NT2/D1 (cell line): ENCODE results near the gene SEZ6.

Experiments used
- DNase-seq: peaks from one replicate; pipeline ENCODE4 v3.0.0-alpha.2; 2011; ENCODE audit warnings: low read depth, low spot score
- H3K27me3 ChIP-seq: 2 replicates; pipeline ENCODE4 v1.6.0; 2011; ENCODE audit warnings: mild to moderate bottlenecking; ENCODE audit not compliant: insufficient read length, insufficient read depth
- H3K36me3 ChIP-seq: 2 replicates; pipeline ENCODE4 v1.6.1; 2011; ENCODE audit warnings: mild to moderate bottlenecking, low read length, mixed read lengths; ENCODE audit not compliant: insufficient read depth, insufficient read length
- H3K4me1 ChIP-seq: 2 replicates; pipeline ENCODE4 v1.5.1; 2011; ENCODE audit not compliant: insufficient read depth, insufficient read length
- H3K4me3 ChIP-seq: 2 replicates; pipeline ENCODE4 v1.5.1; 2011; ENCODE audit warnings: low read depth; ENCODE audit not compliant: insufficient read length
- H3K9ac ChIP-seq: 2 replicates; pipeline ENCODE4 v1.6.0; 2011; ENCODE audit warnings: low read depth; ENCODE audit not compliant: insufficient read length
- H3K9me3 ChIP-seq: 2 replicates; pipeline ENCODE4 v1.5.1; 2011; ENCODE audit warnings: mild to moderate bottlenecking, low read length; ENCODE audit not compliant: insufficient read depth
- SUZ12 ChIP-seq: IDR thresholded peaks from 2 replicates; pipeline ENCODE4 v1.6.1; 2011; ENCODE audit not compliant: insufficient read length, insufficient read depth; ENCODE audit errors: extremely low read depth
- YY1 ChIP-seq: IDR thresholded peaks from 2 replicates; pipeline ENCODE4 v1.6.1; 2011; ENCODE audit not compliant: insufficient read length, insufficient read depth
- ZNF274 ChIP-seq: IDR thresholded peaks from 2 replicates; pipeline ENCODE4 v1.6.1; 2011; ENCODE audit warnings: mild to moderate bottlenecking, low read depth, low read length

Gene SEZ6

DNA sequence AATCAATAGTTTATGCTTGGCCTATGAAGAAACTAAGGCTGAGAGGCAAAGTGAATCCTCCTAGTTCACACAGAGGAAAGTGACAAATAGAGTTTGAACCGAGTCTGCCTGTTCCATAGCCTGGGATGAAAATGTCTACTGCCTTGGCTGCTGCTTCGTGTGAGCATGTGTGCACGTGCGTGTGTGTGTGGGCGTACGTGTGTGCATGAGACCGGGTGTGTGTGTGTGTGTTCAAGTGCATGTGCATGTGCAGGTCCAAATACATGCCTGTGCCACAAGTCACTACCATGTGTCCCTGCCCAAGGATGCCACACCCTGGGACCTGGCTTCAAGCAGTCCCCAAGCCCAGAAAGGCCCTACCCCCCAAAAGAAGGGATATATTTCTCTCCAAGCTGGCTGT is 13.6 kb downstream of the SEZ6 start:
- no peaks in the 10 kb centered on the region for H3K36me3 ChIP-seq
- no peaks in the 10 kb centered on the region for H3K9me3 ChIP-seq
- TF ChIP-seq SUZ12 (no peak), YY1 (no peak), ZNF274 (no peak)
- peaks cover 17% of the 10 kb centered on the region for H3K4me1 ChIP-seq
- no peak overlapping the region for H3K4me3 ChIP-seq
- H3K9ac ChIP-seq = no peak overlapping the region
- no peak for DNase-seq
- H3K27me3 ChIP-seq = peaks cover 30% of the 10 kb centered on the region

DNA sequence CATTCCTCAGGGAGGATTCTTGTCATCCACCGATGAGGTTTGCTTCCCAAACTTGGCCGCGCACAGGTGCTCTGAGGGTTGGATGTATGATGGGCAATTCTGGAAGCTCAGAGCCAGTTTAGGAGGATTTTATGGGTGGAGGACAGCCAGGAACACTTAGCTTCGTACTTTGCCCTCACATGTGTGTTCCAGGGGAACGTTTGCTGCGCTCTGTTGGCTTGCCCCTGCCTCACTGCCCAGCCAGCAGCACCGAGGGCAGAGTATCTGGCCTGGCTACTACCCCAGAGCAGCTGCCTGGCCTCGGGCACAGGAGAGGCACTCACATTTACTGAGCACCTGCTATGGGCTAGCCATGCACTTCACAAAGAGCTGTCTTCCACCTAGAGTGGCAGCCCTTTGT is 14.1 kb downstream of the SEZ6 start:
- Histone ChIP-seq H3K4me1 (peaks cover 18% of the 10 kb centered on the region), H3K9me3 (no peaks in the 10 kb centered on the region), H3K4me3 (no peak overlapping the region), H3K9ac (no peak overlapping the region), H3K27me3 (peaks cover 31% of the 10 kb centered on the region), H3K36me3 (no peaks in the 10 kb centered on the region)
- DNase-seq = no peak
- no peak for TF ChIP-seq SUZ12
- no peak for TF ChIP-seq YY1
- no peak for TF ChIP-seq ZNF274

DNA sequence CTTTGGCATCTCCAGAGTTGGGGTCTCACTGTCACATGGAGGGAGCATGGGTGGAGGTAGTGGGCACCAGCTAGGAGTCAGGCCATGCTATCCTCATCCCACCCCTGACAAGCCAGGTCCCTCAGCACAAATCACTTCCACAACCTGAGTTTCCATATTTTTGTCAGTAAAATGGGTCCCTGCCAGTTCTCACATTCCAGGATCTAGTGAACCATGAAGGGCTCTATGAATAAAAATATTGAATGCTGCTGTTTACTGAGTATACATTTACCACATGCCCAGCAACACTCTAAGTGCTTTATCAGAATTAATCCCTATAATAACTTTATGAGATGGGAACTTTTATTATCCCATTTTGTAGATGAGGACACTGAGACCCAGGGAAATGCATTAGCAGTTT is 16.8 kb downstream of the SEZ6 start:
- no peak for DNase-seq
- H3K36me3 ChIP-seq = no peaks in the 10 kb centered on the region
- peaks cover 22% of the 10 kb centered on the region for H3K4me1 ChIP-seq
- H3K9ac ChIP-seq = no peak overlapping the region
- peaks cover 45% of the 10 kb centered on the region for H3K27me3 ChIP-seq
- no peaks in the 10 kb centered on the region for H3K9me3 ChIP-seq
- no peak overlapping the region for H3K4me3 ChIP-seq
- TF ChIP-seq YY1 = no peak
- TF ChIP-seq SUZ12 = no peak
- TF ChIP-seq ZNF274 = no peak

DNA sequence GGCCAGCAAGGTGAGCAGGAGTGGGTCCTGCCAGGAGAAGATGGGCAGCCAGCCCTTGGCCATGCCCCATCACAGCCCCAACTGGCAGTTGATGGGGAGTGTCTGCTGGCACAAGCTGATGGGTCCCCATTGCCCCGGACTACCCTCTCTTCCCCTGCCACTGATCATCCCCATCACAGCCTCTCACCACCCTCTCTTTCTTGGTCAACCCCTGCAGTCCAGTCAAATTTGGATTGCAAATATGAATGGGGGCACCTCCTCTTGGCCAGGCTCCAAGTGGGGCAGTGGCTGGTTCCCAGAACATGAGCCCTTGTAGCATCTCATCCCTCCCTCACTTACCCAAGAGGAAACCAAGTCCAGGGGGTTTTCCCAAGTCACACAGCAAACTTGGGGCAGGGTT is 17.4 kb downstream of the SEZ6 start:
- no peak for DNase-seq
- TF ChIP-seq ZNF274 = no peak
- TF ChIP-seq SUZ12 = no peak
- no peak for TF ChIP-seq YY1
- Histone ChIP-seq H3K9me3 (no peaks in the 10 kb centered on the region), H3K4me3 (no peak overlapping the region), H3K27me3 (peaks cover 47% of the 10 kb centered on the region), H3K4me1 (peaks cover 22% of the 10 kb centered on the region), H3K36me3 (no peaks in the 10 kb centered on the region), H3K9ac (no peak overlapping the region)

DNA sequence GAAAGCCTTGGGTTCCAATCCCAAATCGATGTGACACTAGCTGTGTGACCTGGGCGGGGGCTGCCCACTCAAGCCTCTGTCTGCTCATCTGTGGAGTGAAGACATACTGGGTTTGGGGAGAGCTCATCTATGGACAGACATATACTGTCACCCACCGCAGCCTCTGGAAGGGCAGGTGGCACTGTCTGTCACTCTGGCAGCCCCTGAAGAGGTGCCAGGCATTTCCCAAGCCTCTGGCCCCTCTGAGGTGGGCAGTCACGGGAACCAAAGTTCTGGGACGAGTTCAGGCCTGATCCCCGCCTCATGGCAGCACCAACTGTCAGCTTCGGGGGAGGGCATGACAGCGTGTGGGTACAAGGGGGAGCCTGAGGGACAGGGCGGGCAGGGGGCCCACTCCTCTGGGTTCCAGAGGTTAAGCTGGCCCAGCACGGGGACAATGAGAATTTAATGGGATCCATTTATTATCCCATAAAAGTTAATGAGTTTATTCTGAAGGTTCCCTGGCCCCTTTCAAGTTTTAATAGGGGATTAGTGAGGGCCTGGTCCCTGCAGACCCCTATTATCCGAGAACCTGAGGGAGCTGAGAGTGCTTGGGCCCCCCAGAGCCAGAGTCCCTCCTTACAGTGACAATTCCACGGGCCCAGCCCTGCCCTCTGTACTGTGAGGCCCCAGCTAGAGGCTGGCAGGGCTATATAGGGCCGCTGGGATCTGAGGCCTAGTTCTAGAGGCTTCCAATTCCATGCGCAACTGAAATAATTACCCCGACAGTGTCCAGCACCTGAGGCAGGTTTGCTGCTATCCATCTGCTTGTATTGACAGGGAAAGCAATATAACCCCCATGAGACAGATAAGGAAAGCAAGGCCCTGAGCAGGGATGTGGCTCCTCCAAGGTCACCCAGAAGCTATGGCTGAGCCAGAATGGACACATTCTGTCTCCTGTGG is 18.8 kb downstream of the SEZ6 start:
- no peaks in the 10 kb centered on the region for H3K9me3 ChIP-seq
- H3K27me3 ChIP-seq = peaks cover 50% of the 10 kb centered on the region
- no peak overlapping the region for H3K4me3 ChIP-seq
- no peak overlapping the region for H3K9ac ChIP-seq
- no peak for DNase-seq
- no peaks in the 10 kb centered on the region for H3K36me3 ChIP-seq
- H3K4me1 ChIP-seq = peaks cover 18% of the 10 kb centered on the region
- TF ChIP-seq ZNF274 (no peak), YY1 (no peak), SUZ12 (no peak)

DNA sequence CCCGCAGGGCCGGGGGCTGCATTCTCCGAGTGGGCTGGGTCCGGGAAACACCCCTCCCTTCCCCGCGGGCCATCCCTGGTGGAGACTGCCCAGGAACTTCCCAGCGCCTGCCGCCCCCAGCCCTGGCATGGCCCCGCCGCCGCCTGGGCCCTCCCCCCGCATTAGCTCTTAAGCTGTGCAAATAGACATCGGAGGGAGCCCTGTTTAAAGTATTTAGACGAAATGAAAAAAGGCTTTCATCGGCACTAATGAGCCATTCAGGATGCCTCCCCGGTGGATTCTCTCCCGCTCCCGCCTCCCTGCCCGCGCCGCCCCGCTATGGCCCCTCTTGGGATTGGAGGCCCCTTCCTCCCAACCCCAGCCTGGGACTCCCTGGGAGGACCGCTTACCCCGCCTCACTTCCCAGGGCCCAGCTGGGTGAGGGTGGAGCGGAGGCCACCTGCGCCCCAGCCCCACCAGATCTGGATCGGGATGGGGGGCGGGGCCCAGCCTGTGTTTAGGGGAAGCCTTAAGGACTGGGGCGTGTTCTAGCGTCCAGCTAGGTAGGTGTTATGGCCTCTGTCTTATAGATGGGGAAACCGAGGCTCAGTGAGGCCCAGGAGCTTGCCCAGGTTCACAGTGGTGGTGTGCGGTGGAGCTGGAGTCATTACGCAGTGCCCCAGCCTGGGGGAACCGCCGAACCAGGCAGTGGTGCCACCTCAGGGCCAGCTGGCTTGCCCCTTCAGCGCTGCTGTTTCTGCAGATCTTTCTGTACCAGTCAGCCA is 19.7 kb downstream of the SEZ6 start:
- Histone ChIP-seq H3K36me3 (no peaks in the 10 kb centered on the region), H3K9ac (no peak overlapping the region), H3K9me3 (no peaks in the 10 kb centered on the region), H3K4me1 (peaks cover 17% of the 10 kb centered on the region), H3K4me3 (peak overlapping the region; percentile 4), H3K27me3 (peaks cover 50% of the 10 kb centered on the region)
- TF ChIP-seq YY1 = no peak
- TF ChIP-seq SUZ12 = no peak
- TF ChIP-seq ZNF274 = no peak
- peak; percentile 61 for DNase-seq

DNA sequence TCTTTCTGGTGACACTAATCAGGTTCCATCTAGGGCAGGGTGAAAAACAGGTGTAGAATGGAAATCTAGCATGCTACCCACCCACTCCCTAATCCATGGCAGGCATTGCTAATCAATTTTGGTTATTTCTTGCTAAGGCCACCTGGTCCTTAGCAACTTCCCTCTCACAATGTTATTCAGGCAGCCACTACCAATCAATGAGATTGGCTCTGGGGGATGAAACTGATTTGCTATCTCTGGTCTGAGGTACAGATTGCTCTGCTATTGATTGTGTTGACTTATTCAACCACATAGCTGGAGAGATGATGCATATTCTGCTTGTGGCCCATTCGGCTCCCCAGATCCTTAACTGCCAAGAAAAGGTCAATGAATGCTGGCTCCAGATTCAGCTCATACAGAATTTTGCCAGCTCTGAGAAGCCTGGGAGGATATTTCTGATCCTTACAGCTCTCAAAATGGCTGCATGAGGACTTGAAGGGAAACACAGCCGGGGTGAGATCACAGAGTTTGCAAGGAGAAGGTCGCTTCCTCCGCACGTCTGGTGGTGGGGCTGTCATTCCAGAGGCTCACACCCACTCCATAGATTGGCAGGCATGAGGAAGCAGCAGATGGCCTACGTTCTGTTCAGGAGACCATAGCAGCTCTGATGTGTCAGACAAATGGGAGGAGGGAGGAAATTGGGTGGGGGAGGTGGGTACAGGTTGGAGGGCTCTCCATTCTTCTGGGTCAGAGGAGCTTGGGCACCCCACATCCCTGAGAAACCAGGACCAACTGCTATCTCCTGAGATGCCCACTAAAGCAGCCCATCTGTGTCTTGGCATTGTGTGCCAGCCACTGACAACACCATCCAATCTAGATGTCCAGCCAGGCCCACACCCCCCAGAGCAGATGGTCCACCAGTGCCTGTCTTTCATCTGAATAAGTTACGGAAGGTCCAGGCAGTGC is 22.3 kb downstream of the SEZ6 start:
- DNase-seq = no peak
- Histone ChIP-seq H3K27me3 (peaks cover 51% of the 10 kb centered on the region), H3K9me3 (no peaks in the 10 kb centered on the region), H3K4me3 (no peak overlapping the region), H3K4me1 (peaks cover 17% of the 10 kb centered on the region), H3K36me3 (no peaks in the 10 kb centered on the region), H3K9ac (no peak overlapping the region)
- TF ChIP-seq SUZ12 (no peak), ZNF274 (no peak), YY1 (no peak)
